ENCODE results near the gene ZNF800.

Gene ZNF800

DNA sequence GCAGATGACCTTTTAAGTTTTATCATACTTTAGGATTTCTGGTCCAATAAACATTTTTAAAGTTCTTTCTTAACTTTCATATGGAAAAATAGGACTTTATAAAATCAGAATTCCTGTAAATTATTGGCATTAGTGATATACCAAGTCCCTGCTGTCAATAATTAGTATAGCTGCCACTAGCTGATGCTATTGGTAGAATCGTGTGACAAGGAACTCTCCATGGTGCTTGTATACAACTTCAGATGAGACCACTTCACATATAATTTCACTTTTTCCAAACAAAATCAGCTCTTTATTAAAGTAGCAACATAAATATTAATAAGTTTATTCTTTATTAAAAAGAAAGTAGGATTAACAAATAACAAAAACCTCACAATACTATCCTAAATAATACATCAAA is 49.9 kb downstream of the ZNF800 start:
- no peak for DNase-seq
- no peak overlapping the region for H3K4me3 Mint-ChIP-seq
- no peaks in the 10 kb centered on the region for H3K4me1 Mint-ChIP-seq
- no peak overlapping the region for H3K27ac Mint-ChIP-seq
- H3K36me3 Mint-ChIP-seq (ENCODE audit: low read depth): peaks cover 16% of the 10 kb centered on the region
- peaks cover 21% of the 10 kb centered on the region for H3K9me3 Mint-ChIP-seq
- TF ChIP-seq CTCF (IDR thresholded peaks at IDR 0.05): no peak
- peaks cover 47% of the 10 kb centered on the region for H3K27me3 Mint-ChIP-seq (ENCODE audit: low read depth, poor library complexity)

DNA sequence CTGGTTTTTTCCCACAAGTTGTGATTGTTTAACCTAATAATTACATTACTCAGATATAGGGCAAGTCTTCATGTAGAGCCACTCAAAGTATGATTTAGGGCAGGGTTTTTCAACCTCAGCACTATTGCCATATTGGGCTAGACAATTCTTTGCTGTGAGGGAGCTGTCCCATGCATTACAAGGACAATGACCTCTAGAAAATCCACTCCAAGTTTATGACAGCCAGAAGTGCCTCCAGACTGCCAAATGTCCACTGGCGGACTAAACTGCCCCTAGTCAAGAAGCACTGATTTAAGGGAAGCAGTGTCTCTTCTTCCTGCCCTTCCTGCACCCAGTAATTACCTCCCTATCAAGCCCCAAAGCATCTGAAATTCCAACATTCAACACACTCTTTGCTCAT is 54.4 kb downstream of the ZNF800 start:
- Mint-ChIP-seq H3K4me1 (no peaks in the 10 kb centered on the region), H3K9me3 (peaks cover 4% of the 10 kb centered on the region), H3K36me3 (ENCODE audit: low read depth) (no peaks in the 10 kb centered on the region), H3K27me3 (ENCODE audit: low read depth, poor library complexity) (peaks cover 32% of the 10 kb centered on the region), H3K4me3 (no peak overlapping the region), H3K27ac (no peak overlapping the region)
- TF ChIP-seq CTCF (IDR thresholded peaks at IDR 0.05): no peak
- no peak for DNase-seq

- H3K4me3 Mint-ChIP-seq: no peak overlapping the region
- DNase-seq: no peak
- no peaks in the 10 kb centered on the region for H3K36me3 Mint-ChIP-seq (ENCODE audit: low read depth)
- H3K27me3 Mint-ChIP-seq (ENCODE audit: low read depth, poor library complexity): peaks cover 32% of the 10 kb centered on the region
- peaks cover 4% of the 10 kb centered on the region for H3K9me3 Mint-ChIP-seq
- H3K4me1 Mint-ChIP-seq: no peaks in the 10 kb centered on the region
- no peak for TF ChIP-seq CTCF (IDR thresholded peaks at IDR 0.05)
- H3K27ac Mint-ChIP-seq: no peak overlapping the region
Measured at GRCh38 chr7:127337581-127337980, 54.9 kb downstream of the ZNF800 start.

DNA sequence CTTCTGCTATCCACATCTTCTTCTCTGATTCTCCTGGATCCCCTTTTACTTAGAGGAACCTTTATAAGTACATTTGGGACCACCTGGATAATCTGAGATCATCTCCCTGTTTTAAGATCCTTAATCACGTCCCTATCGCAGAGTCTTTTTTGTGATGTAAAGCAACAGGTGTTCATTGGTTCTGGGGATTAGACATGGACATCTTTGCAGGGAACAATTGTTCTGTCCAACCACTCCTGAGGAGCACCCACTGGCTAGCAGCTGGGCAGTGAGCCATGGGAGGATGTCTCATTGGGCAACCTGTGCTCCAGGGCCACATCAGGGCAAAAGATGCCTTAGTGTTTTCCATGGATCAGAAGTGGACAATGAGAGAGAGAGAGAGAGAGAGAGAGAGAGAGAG is 56.0 kb downstream of the ZNF800 start:
- no peaks in the 10 kb centered on the region for H3K9me3 Mint-ChIP-seq
- peaks cover 37% of the 10 kb centered on the region for H3K27me3 Mint-ChIP-seq (ENCODE audit: low read depth, poor library complexity)
- no peak overlapping the region for H3K4me3 Mint-ChIP-seq
- DNase-seq: no peak
- no peaks in the 10 kb centered on the region for H3K4me1 Mint-ChIP-seq
- H3K27ac Mint-ChIP-seq: no peak overlapping the region
- TF ChIP-seq CTCF (IDR thresholded peaks at IDR 0.05): no peak
- no peaks in the 10 kb centered on the region for H3K36me3 Mint-ChIP-seq (ENCODE audit: low read depth)

DNA sequence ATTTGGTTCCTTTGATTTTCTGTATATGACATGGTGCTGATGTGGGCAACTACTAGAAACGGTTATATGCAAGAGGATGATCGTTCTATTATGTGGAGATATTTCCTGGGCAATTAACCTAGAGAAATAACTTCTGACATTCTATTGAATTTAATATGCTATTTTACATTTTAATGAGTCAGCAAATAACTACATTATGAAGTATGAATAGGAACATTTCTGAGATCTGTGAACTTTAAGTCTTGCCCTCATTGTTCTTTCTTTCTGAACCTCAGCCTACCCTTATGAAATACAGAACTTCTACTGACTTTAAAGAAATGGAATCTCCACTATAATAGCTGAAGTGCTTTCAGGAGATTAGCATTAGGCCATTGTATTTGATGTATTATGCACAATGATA is 59.6 kb downstream of the ZNF800 start:
- no peaks in the 10 kb centered on the region for H3K4me1 Mint-ChIP-seq
- no peak for DNase-seq
- H3K27me3 Mint-ChIP-seq (ENCODE audit: low read depth, poor library complexity): peaks cover 32% of the 10 kb centered on the region
- TF ChIP-seq CTCF (IDR thresholded peaks at IDR 0.05): no peak
- H3K4me3 Mint-ChIP-seq: no peak overlapping the region
- no peaks in the 10 kb centered on the region for H3K36me3 Mint-ChIP-seq (ENCODE audit: low read depth)
- H3K9me3 Mint-ChIP-seq: no peaks in the 10 kb centered on the region
- H3K27ac Mint-ChIP-seq: no peak overlapping the region

DNA sequence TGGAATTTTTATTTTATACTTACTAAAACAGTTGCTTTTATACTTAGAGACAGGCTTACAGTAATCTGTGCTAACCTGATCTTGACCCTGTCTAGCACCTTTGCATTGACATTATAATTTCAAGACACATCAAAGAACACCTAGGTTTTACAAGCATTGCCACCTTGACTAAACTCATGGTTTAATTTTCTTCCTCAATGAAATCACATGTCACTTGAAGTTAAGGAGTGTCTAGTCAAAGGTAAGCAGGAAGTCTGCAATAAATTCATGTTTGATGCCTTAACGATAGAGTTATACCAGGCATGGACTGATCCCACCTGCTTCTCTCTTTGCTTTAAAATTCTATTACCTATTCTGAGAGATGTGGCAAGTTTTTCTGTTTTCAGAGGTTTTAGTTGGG is 62.4 kb downstream of the ZNF800 start:
- H3K9me3 Mint-ChIP-seq: no peaks in the 10 kb centered on the region
- no peak overlapping the region for H3K27ac Mint-ChIP-seq
- H3K36me3 Mint-ChIP-seq (ENCODE audit: low read depth): no peaks in the 10 kb centered on the region
- no peak for TF ChIP-seq CTCF (IDR thresholded peaks at IDR 0.05)
- peaks cover 22% of the 10 kb centered on the region for H3K27me3 Mint-ChIP-seq (ENCODE audit: low read depth, poor library complexity)
- no peak overlapping the region for H3K4me3 Mint-ChIP-seq
- no peaks in the 10 kb centered on the region for H3K4me1 Mint-ChIP-seq
- no peak for DNase-seq

Measured in nephron progenitor cell (in vitro differentiated cells).